WI38 (cell line): ENCODE measurements around the gene COX6B1.
"Not testable (repeated sequence)": the region's sequence is repeated elsewhere in the genome, so short reads cannot be mapped to it uniquely, and the experiment has no call there.

Experiments used
- H3K4me3 ChIP-seq: 2 replicates; pipeline ENCODE4 v1.5.1; 2011; ENCODE audit warnings: low read depth, mild to moderate bottlenecking, control low read depth, low read length
- CTCF ChIP-seq: IDR thresholded peaks from 2 replicates; pipeline ENCODE4 v1.5.1; 2012; ENCODE audit warnings: low read depth, mild to moderate bottlenecking, control low read depth, low read length

The COX6B1 gene

GRCh38 chr19:35669566-35669965 lies 21.4 kb downstream of the COX6B1 start:
- no peak for TF ChIP-seq CTCF

GRCh38 chr19:35669974-35670373 lies 21.9 kb downstream of the COX6B1 start:
- TF ChIP-seq CTCF = no peak
- H3K4me3 ChIP-seq = no peak overlapping the region

More at GRCh38 chr19:35669566-35669965, 21.4 kb downstream of the COX6B1 start:
- no peak overlapping the region for H3K4me3 ChIP-seq

- no peak overlapping the region for H3K4me3 ChIP-seq
- no peak for TF ChIP-seq CTCF
Measured at GRCh38 chr19:35670686-35671085, 22.6 kb downstream of the COX6B1 start.

- H3K4me3 ChIP-seq = no peak overlapping the region
- TF ChIP-seq CTCF = no peak
Measured at GRCh38 chr19:35671818-35672217, 23.7 kb downstream of the COX6B1 start.

GRCh38 chr19:35673121-35673804 lies 25.1 kb downstream of the COX6B1 start:
- no peak for TF ChIP-seq CTCF
- H3K4me3 ChIP-seq = peak overlapping the region; percentile 30

- no peak for TF ChIP-seq CTCF
Measured at GRCh38 chr19:35675589-35676140, 27.5 kb downstream of the COX6B1 start.

GRCh38 chr19:35689836-35690235 lies 41.7 kb downstream of the COX6B1 start:
- no peak for TF ChIP-seq CTCF
- H3K4me3 ChIP-seq = no peak overlapping the region

More at GRCh38 chr19:35675589-35676140, 27.5 kb downstream of the COX6B1 start:
- H3K4me3 ChIP-seq = no peak overlapping the region

GRCh38 chr19:35691106-35691505 lies 43.0 kb downstream of the COX6B1 start:
- H3K4me3 ChIP-seq = not testable (repeated sequence)
